HEK293T (cell line): ENCODE results near the gene OCA2.
"Not testable (repeated sequence)": the region's sequence is repeated elsewhere in the genome, so short reads cannot be mapped to it uniquely, and the experiment has no call there.

Experiments
- CTCF ChIA-PET: fragments of 350-600 bp; formaldehyde crosslinking; extraction: SDS; loops from one replicate; lab custom pipeline; 2021; ENCODE audit warnings: antibody characterized with exemption, inconsistent platforms; lab: Yijun Ruan, JAX
- POLR2A ChIA-PET: fragments of 350-600 bp; formaldehyde crosslinking; extraction: SDS; loops from one replicate; lab custom pipeline; 2020; ENCODE audit warnings: antibody characterized with exemption, inconsistent platforms; lab: Yijun Ruan, JAX
- DNase-seq: peaks from one replicate; pipeline ENCODE4 v3.0.0; 2012; ENCODE audit warnings: mixed read lengths; ENCODE audit errors: extremely low spot score
- ARNT ChIP-seq: fragments of 450-650 bp; IDR thresholded peaks from 2 replicates; pipeline ENCODE4 v1.6.1; 2017; ENCODE audit warnings: mild to moderate bottlenecking
- BHLHE40 ChIP-seq: fragments of 450-650 bp; IDR thresholded peaks from 2 replicates; pipeline ENCODE4 v1.6.1; 2016; ENCODE audit warnings: mild to moderate bottlenecking, moderate library complexity, borderline replicate concordance
- CTBP1 ChIP-seq: fragments of 450-650 bp; IDR thresholded peaks from 2 replicates; pipeline ENCODE4 v1.6.1; 2016; ENCODE audit warnings: borderline replicate concordance
- ELF4 ChIP-seq: fragments of 450-650 bp; IDR thresholded peaks from 2 replicates; pipeline ENCODE4 v1.6.1; 2017; ENCODE audit warnings: antibody characterized with exemption
- FOXA1 ChIP-seq: fragments of 450-650 bp; IDR thresholded peaks from 2 replicates; pipeline ENCODE4 v1.6.1; 2016; ENCODE audit warnings: mild to moderate bottlenecking
- FOXK2 ChIP-seq: fragments of 450-650 bp; IDR thresholded peaks from 2 replicates; pipeline ENCODE4 v1.6.1; 2016; ENCODE audit warnings: mild to moderate bottlenecking
- FOXM1 ChIP-seq: fragments of 450-650 bp; IDR thresholded peaks from 2 replicates; pipeline ENCODE4 v1.6.1; 2017; ENCODE audit warnings: mild to moderate bottlenecking, borderline replicate concordance
- HDGF ChIP-seq: fragments of 450-650 bp; IDR thresholded peaks from 2 replicates; pipeline ENCODE4 v1.6.1; 2017; ENCODE audit warnings: antibody characterized with exemption, borderline replicate concordance
- L3MBTL2 ChIP-seq: fragments of 450-650 bp; conservative IDR thresholded peaks from 2 replicates; pipeline ENCODE4 v1.6.1; 2016; ENCODE audit warnings: mild to moderate bottlenecking
- LEF1 ChIP-seq: fragments of 450-650 bp; IDR thresholded peaks from 2 replicates; pipeline ENCODE4 v1.6.1; 2017; ENCODE audit warnings: mild to moderate bottlenecking, borderline replicate concordance
- NFRKB ChIP-seq: fragments of 450-650 bp; IDR thresholded peaks from 2 replicates; pipeline ENCODE4 v1.6.1; 2016; ENCODE audit warnings: mild to moderate bottlenecking, moderate library complexity
- PKNOX1 ChIP-seq: fragments of 450-650 bp; IDR thresholded peaks from 2 replicates; pipeline ENCODE4 v1.6.1; 2016
- SP1 ChIP-seq: fragments of 450-650 bp; IDR thresholded peaks from 2 replicates; pipeline ENCODE4 v1.6.1; 2017
- SUZ12 ChIP-seq: fragments of 450-650 bp; IDR thresholded peaks from 2 replicates; pipeline ENCODE4 v1.6.1; 2016; ENCODE audit warnings: mild to moderate bottlenecking
- TARDBP ChIP-seq: fragments of 450-650 bp; IDR thresholded peaks from 2 replicates; pipeline ENCODE4 v1.6.1; 2016
- ZNF384 ChIP-seq: fragments of 450-650 bp; IDR thresholded peaks from 2 replicates; pipeline ENCODE4 v1.6.1; 2016

Gene OCA2

GRCh38 chr15:28098766-28099554 lies at the start of gene OCA2:
TSS of gene OCA2 (minus strand) at chr15:28099315. CDS start at chr15:28081874, 17,441 bp downstream.
- POLR2A ChIA-PET: interaction anchor here (1.0 to 1.4 kb wide), 3 partner anchors 11 to 18 kb away, joined by 3 to 9 read pairs (median 3); no protein-coding TSS in a partner anchor
- CTCF ChIA-PET: interaction anchor here (0.5 to 1.2 kb wide), 5 partner anchors 19 to 117 kb away, joined by 3 to 9 read pairs (median 4); no protein-coding TSS in a partner anchor
- peak; percentile 77 for TF ChIP-seq L3MBTL2
- no peak for TF ChIP-seq HDGF
- DNase-seq: peak; percentile 79

GRCh38 chr15:28147801-28148200 lies 48.7 kb upstream of the OCA2 start:
- CTCF ChIA-PET: no interaction called here
- no peak for DNase-seq
- TF ChIP-seq FOXK2 (no peak), NFRKB (no peak), LEF1 (no peak), FOXA1 (no peak), PKNOX1 (no peak), TARDBP (no peak), ELF4 (no peak)
- POLR2A ChIA-PET: no interaction called here

GRCh38 chr15:28145419-28145818 lies 46.3 kb upstream of the OCA2 start:
- POLR2A ChIA-PET, CTCF ChIA-PET, DNase-seq: not testable (repeated sequence)

GRCh38 chr15:28140062-28140461 lies 40.9 kb upstream of the OCA2 start:
- DNase-seq: no peak
- TF ChIP-seq SUZ12: no peak
- no peak for TF ChIP-seq CTBP1
- no peak for TF ChIP-seq LEF1
- no peak for TF ChIP-seq ELF4
- no peak for TF ChIP-seq ARNT
- TF ChIP-seq SP1: no peak
- TF ChIP-seq ZNF384: no peak
- TF ChIP-seq NFRKB: no peak
- TF ChIP-seq FOXK2: no peak
- no peak for TF ChIP-seq L3MBTL2
- no peak for TF ChIP-seq BHLHE40
- TF ChIP-seq FOXM1: no peak
- no peak for TF ChIP-seq TARDBP
- no peak for TF ChIP-seq FOXA1
- TF ChIP-seq PKNOX1: no peak
- TF ChIP-seq HDGF: no peak
- ChIA-PET POLR2A (no interaction called here), CTCF (no interaction called here)

GRCh38 chr15:28137408-28138039 lies 38.4 kb upstream of the OCA2 start:
- POLR2A ChIA-PET, DNase-seq, CTCF ChIA-PET: not testable (repeated sequence)

- CTCF ChIA-PET, POLR2A ChIA-PET, DNase-seq: not testable (repeated sequence)
These were observed 37.3 kb upstream of the OCA2 start for GRCh38 chr15:28136236-28136904.

- CTCF ChIA-PET: no interaction called here
These were observed 34.2 kb upstream of the OCA2 start for GRCh38 chr15:28133281-28133680.

More at GRCh38 chr15:28133281-28133680, 34.2 kb upstream of the OCA2 start:
- POLR2A ChIA-PET: no interaction called here
- TF ChIP-seq FOXK2: no peak
- no peak for TF ChIP-seq CTBP1
- TF ChIP-seq LEF1: no peak
- TF ChIP-seq TARDBP: no peak
- no peak for TF ChIP-seq PKNOX1
- TF ChIP-seq BHLHE40: no peak
- TF ChIP-seq ARNT: no peak
- DNase-seq: no peak
